Measurements from ENCODE around the gene SV2C. TPM values are rescaled to one million over a fixed set of nuclear protein-coding genes. Genes with fewer than 3 reads are reported as not detected.
A peak's percentile ranks its signal among the peaks of the same experiment; 100 is the strongest.

SV2C gene
- total RNA-seq, 2 experiments from 2014 or later: 0.02 to 0.10 TPM

DNA sequence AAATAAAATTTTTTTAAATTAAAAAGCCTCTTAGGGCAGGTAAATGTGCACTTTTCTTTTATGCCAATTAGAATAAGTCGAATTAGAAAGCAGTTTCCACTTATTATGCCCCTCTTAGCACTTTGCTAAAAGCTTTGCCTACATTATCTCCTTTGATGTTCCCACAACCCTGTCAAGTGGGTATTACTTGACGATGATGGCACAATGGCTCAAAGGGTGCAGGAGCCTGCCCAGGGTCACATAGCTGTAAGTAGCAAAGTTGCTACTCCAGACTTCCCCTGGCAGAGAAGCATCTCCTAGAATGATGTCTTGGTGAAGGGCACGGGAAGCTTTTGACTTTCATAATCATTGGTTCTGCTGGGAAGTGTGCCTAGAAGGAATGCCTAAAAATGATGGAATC, 301.5 kb downstream of the SV2C start:
- Mint-ChIP-seq H3K27ac (no peak overlapping the region), H3K4me3 (no peak overlapping the region), H3K36me3 (no peaks in the 10 kb centered on the region), H3K9me3 (no peaks in the 10 kb centered on the region), H3K4me1 (ENCODE audit: low read depth) (peaks cover 28% of the 10 kb centered on the region), H3K27me3 (no peaks in the 10 kb centered on the region)
- ChIA-PET CTCF (interaction anchor here (1.7 kb wide), 1 partner anchor 160 kb away, joined by 5 read pairs; no protein-coding TSS in a partner anchor), POLR2A (no interaction called here)
- intact Hi-C loops (cut with micrococcal nuclease): loop anchor here (5.0 kb wide), 1 partner anchor 37 kb away; no protein-coding TSS in a partner anchor
- DNase-seq: no peak

GRCh38 chr5:76385540-76385939, 302.4 kb downstream of the SV2C start:
- POLR2A ChIA-PET: no interaction called here
- Mint-ChIP-seq H3K27ac (no peak overlapping the region), H3K4me3 (no peak overlapping the region), H3K9me3 (no peaks in the 10 kb centered on the region), H3K36me3 (no peaks in the 10 kb centered on the region), H3K27me3 (no peaks in the 10 kb centered on the region), H3K4me1 (ENCODE audit: low read depth) (peaks cover 34% of the 10 kb centered on the region)
- CTCF ChIA-PET: interaction anchor here (1.4 kb wide), 1 partner anchor 16 kb away, joined by 3 read pairs; no protein-coding TSS in a partner anchor
- no peak for DNase-seq
- intact Hi-C loops (cut with micrococcal nuclease): no loop called here

DNA sequence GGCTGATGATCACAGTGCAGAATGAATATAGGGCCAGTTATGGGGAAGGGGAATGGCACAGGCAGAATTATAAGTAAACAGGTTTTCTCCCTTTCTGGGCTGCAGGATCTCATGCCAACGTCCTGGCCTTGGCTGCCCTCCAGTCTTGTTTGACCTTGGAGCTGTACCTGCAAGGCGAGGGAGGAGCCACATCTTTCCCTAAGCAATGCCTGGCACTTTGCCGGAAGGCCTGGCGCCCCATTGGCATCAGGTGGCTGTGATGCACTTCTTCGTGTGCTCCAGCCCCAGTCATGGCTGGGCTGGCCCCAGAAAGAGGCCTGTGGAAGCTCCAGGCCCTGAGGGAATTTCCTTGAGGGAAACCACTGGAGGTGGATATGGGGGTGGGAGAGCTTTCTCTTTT, 303.2 kb downstream of the SV2C start:
- POLR2A ChIA-PET: no interaction called here
- Mint-ChIP-seq H3K27ac (no peak overlapping the region), H3K4me3 (no peak overlapping the region), H3K4me1 (ENCODE audit: low read depth) (peaks cover 37% of the 10 kb centered on the region), H3K27me3 (no peaks in the 10 kb centered on the region), H3K9me3 (no peaks in the 10 kb centered on the region), H3K36me3 (no peaks in the 10 kb centered on the region)
- DNase-seq: no peak
- intact Hi-C loops (cut with micrococcal nuclease): no loop called here
- CTCF ChIA-PET: interaction anchor here (1.4 kb wide), 1 partner anchor 17 kb away, joined by 3 read pairs; no protein-coding TSS in a partner anchor

GRCh38 chr5:76388236-76388635, 305.1 kb downstream of the SV2C start:
- intact Hi-C loops (cut with micrococcal nuclease): no loop called here
- Mint-ChIP-seq H3K27me3 (no peaks in the 10 kb centered on the region), H3K9me3 (no peaks in the 10 kb centered on the region), H3K36me3 (no peaks in the 10 kb centered on the region), H3K4me3 (no peak overlapping the region), H3K4me1 (ENCODE audit: low read depth) (peaks cover 46% of the 10 kb centered on the region), H3K27ac (no peak overlapping the region)
- CTCF ChIA-PET: interaction anchor here (0.9 to 1.8 kb wide), 4 partner anchors 9 to 213 kb away, joined by 3 to 5 read pairs (median 4); no protein-coding TSS in a partner anchor
- DNase-seq: no peak
- POLR2A ChIA-PET: no interaction called here

DNA sequence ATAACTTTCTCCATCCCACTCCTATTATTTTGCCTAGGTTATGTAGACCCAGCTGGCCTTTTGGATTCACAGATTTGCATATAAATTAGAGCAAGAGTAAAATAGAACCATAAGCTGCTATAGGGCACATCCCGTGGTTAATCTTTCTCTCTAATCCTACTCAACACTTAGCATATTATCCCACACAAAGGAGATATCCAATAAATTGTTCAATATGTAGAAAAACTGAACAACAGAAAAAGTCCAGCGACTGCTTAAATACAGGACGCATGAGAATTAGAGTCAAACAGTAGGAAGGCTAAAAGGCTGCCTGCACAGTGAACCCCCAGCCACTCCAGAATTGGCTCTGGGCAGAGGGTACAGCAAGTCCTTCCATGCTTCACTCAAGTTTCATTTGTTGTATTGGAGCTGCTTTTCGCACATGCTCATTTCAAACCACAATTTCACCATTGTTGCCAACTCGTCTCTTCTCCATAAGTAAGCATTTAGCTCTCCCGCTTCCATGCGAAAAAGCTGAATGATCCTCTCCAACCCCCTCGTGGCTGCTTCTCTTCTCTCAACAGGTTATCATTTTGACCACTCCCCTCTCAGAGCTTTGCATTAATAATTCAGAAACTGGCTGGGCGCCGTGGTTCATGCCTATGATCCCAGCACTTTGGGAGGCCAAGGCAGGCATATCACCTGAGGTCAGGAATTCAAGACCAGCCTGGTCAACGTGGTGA, 305.8 kb downstream of the SV2C start:
- Mint-ChIP-seq H3K4me3 (no peak overlapping the region), H3K4me1 (ENCODE audit: low read depth) (peaks cover 47% of the 10 kb centered on the region)
- POLR2A ChIA-PET: no interaction called here

GRCh38 chr5:76389513-76390154, 306.5 kb downstream of the SV2C start:
- intact Hi-C loops (cut with micrococcal nuclease): no loop called here
- DNase-seq: no peak
- Mint-ChIP-seq H3K36me3 (no peaks in the 10 kb centered on the region), H3K27ac (no peak overlapping the region), H3K27me3 (no peaks in the 10 kb centered on the region), H3K4me1 (ENCODE audit: low read depth) (peaks cover 47% of the 10 kb centered on the region), H3K9me3 (no peaks in the 10 kb centered on the region), H3K4me3 (no peak overlapping the region)
- ChIA-PET CTCF (interaction anchor here (0.6 to 1.8 kb wide), 4 partner anchors 15 to 1106 kb away, joined by 3 to 5 read pairs (median 4); no protein-coding TSS in a partner anchor), POLR2A (no interaction called here)

More for the DNA sequence above, 305.8 kb downstream of the SV2C start:
- DNase-seq: no peak
- no peaks in the 10 kb centered on the region for H3K27me3 Mint-ChIP-seq
- no peaks in the 10 kb centered on the region for H3K36me3 Mint-ChIP-seq
- no peak overlapping the region for H3K27ac Mint-ChIP-seq
- H3K9me3 Mint-ChIP-seq: no peaks in the 10 kb centered on the region
- CTCF ChIA-PET: interaction anchor here (1.0 to 1.8 kb wide), 3 partner anchors 9 to 155 kb away, joined by 3 to 5 read pairs (median 4); no protein-coding TSS in a partner anchor
- intact Hi-C loops (cut with micrococcal nuclease): no loop called here

GRCh38 chr5:76391014-76391413, 307.8 kb downstream of the SV2C start:
- no peak overlapping the region for H3K4me3 Mint-ChIP-seq
- no peaks in the 10 kb centered on the region for H3K36me3 Mint-ChIP-seq
- intact Hi-C loops (cut with micrococcal nuclease): no loop called here
- no peaks in the 10 kb centered on the region for H3K9me3 Mint-ChIP-seq
- peak overlapping the region; percentile 43 for H3K27ac Mint-ChIP-seq
- ChIA-PET POLR2A (no interaction called here), CTCF (interaction anchor here (0.6 to 1.3 kb wide), 2 partner anchors 8 to 192 kb away, joined by 3 read pairs; no protein-coding TSS in a partner anchor)
- no peaks in the 10 kb centered on the region for H3K27me3 Mint-ChIP-seq
- DNase-seq: no peak
- peaks cover 46% of the 10 kb centered on the region for H3K4me1 Mint-ChIP-seq (ENCODE audit: low read depth)

DNA sequence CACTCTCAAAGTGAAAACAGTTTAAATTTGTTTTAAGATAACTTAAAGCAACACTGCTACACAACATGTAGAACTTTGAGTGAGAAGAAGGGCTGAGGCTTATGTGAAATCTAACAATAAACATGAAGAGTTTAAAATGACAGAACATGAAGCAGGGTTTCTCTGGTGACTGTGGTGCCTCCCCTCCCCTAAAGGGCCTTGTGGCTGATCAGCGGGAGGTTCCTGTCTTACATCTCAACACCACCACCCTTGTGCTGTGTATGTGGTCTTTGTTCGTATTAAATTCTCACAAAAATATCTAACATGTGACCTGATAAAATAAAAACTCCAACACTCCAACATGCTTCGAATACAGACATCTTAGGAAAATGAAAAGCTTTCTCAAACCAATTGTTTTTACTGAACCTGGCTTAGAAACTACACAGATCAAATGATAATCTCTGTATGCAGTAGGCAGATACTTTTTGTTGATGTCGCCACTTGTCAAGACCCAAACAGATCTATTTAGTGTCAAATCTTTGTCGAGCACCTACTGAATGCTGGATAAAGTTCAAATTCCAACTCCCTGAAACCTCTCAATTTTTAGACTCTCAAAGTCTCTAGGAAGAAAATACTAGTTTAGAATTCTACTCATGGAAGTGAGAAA, 310.0 kb downstream of the SV2C start:
- CTCF ChIA-PET: interaction anchor here (1.4 kb wide), 1 partner anchor 150 kb away, joined by 4 read pairs; no protein-coding TSS in a partner anchor
- intact Hi-C loops (cut with micrococcal nuclease): loop anchor here (1.0 kb wide), 1 partner anchor 8 kb away; no protein-coding TSS in a partner anchor
- H3K36me3 Mint-ChIP-seq: no peaks in the 10 kb centered on the region
- H3K9me3 Mint-ChIP-seq: no peaks in the 10 kb centered on the region
- peak; percentile 35 for DNase-seq
- H3K27me3 Mint-ChIP-seq: no peaks in the 10 kb centered on the region
- no peak overlapping the region for H3K4me3 Mint-ChIP-seq
- H3K4me1 Mint-ChIP-seq (ENCODE audit: low read depth): peaks cover 46% of the 10 kb centered on the region
- POLR2A ChIA-PET: interaction anchor here (2.0 kb wide), 1 partner anchor 9 kb away, joined by 6 read pairs; the partner anchor contains the start of gene IQGAP2
- peak overlapping the region; percentile 67 for H3K27ac Mint-ChIP-seq

DNA sequence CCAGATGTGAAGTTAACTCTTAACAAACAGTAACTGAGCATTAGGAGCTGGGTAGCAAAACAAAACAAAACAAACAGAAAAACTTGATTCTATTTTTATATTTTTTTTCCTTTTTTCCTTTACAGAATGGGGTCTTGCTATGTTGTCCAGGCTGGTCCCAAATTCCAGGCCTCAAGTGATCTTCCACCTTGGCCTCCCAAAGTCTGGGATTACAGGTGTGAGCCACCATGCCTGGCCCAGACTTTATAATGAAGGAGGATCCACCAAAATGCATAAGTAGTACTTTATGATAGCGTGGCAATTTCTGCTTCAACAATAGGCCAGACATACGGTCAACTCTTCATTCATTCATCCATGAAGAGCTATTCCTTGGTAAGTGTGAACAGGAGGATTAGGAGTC, 314.0 kb downstream of the SV2C start:
- Mint-ChIP-seq H3K4me3 (no peak overlapping the region), H3K27me3 (no peaks in the 10 kb centered on the region), H3K4me1 (ENCODE audit: low read depth) (peaks cover 40% of the 10 kb centered on the region), H3K9me3 (no peaks in the 10 kb centered on the region), H3K27ac (no peak overlapping the region), H3K36me3 (no peaks in the 10 kb centered on the region)
- ChIA-PET CTCF (no interaction called here), POLR2A (no interaction called here)
- intact Hi-C loops (cut with micrococcal nuclease): no loop called here
- no peak for DNase-seq

DNA sequence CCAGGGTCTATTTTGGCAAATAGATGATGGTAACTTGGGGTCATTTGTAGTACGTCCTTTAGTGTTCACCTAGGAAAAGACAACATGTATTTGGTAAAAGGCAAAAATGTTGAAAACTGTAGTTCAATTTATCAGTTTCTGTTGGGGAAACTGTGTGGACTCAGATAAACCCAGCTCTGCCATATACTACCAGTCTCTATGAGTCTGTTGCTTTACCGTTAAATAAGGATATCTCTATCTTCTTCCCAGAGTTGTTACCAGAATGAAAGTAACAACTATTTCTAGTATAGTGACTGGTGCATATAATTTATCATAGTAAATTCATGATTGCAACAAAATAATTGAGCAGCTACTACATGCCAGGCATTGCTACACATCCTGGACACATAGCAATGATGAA, 316.1 kb downstream of the SV2C start:
- no peak overlapping the region for H3K27ac Mint-ChIP-seq
- H3K9me3 Mint-ChIP-seq: no peaks in the 10 kb centered on the region
- no peak overlapping the region for H3K4me3 Mint-ChIP-seq
- ChIA-PET POLR2A (no interaction called here), CTCF (no interaction called here)
- H3K27me3 Mint-ChIP-seq: no peaks in the 10 kb centered on the region
- DNase-seq: no peak
- peaks cover 2% of the 10 kb centered on the region for H3K36me3 Mint-ChIP-seq
- intact Hi-C loops (cut with micrococcal nuclease): no loop called here
- peaks cover 23% of the 10 kb centered on the region for H3K4me1 Mint-ChIP-seq (ENCODE audit: low read depth)

DNA sequence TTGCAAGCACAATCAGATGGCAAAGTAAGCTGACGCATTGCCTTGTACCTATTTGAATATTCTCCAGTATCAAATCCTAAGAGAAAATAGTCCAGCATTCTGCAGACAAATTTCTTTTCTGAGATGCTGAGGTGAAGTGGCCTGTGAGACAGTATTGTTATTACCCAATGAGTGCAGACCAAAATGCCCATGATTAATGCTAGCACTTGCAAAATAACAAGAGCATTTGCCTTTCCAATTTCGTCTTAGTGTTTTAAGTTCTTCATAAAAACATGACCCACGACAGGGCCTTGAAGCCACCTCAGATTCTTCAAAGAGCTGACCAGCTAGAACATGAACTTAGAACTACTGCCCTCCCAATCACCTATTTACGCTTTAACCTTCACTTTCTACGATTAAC, 317.3 kb downstream of the SV2C start:
- Mint-ChIP-seq H3K27ac (no peak overlapping the region), H3K4me3 (no peak overlapping the region), H3K4me1 (ENCODE audit: low read depth) (peaks cover 21% of the 10 kb centered on the region), H3K9me3 (no peaks in the 10 kb centered on the region), H3K27me3 (no peaks in the 10 kb centered on the region), H3K36me3 (peaks cover 8% of the 10 kb centered on the region)
- POLR2A ChIA-PET: no interaction called here
- intact Hi-C loops (cut with micrococcal nuclease): loop anchor here (5.0 kb wide), 5 partner anchors 223 to 1823 kb away; partner anchors contain the start of gene GCNT4
- CTCF ChIA-PET: interaction anchor here (0.5 kb wide), 1 partner anchor 161 kb away, joined by 3 read pairs; no protein-coding TSS in a partner anchor
- DNase-seq: no peak

GRCh38 chr5:76401801-76402250, 318.6 kb downstream of the SV2C start:
- Mint-ChIP-seq H3K4me1 (ENCODE audit: low read depth) (peaks cover 35% of the 10 kb centered on the region), H3K4me3 (peak overlapping the region; percentile 98), H3K27me3 (no peaks in the 10 kb centered on the region), H3K27ac (peak overlapping the region; percentile 98), H3K36me3 (peaks cover 8% of the 10 kb centered on the region), H3K9me3 (no peaks in the 10 kb centered on the region)
- DNase-seq: peak; percentile 59
- POLR2A ChIA-PET: interaction anchor here (0.7 to 5.4 kb wide), 13 partner anchors 8 to 180 kb away, joined by 3 to 68 read pairs (median 6); no protein-coding TSS in a partner anchor
- intact Hi-C loops (cut with micrococcal nuclease): loop anchor here (1.0 to 5.0 kb wide), 10 partner anchors 9 to 1825 kb away; partner anchors contain the start of gene GCNT4
- CTCF ChIA-PET: interaction anchor here (0.7 to 7.5 kb wide), 13 partner anchors 15 to 181 kb away, joined by 3 to 164 read pairs (median 7); no protein-coding TSS in a partner anchor
